ENCODE results near the gene LIN9. TPM values are rescaled to one million over a fixed set of nuclear protein-coding genes. Genes with fewer than 3 reads are reported as not detected.

Gene LIN9
- total and polyA plus RNA-seq, 10 of the 15 experiments (the other 5 are each of a cell fraction or from before 2014, with no cell fraction given), result 5.9 to 13.5 (median 8.3) TPM

DNA sequence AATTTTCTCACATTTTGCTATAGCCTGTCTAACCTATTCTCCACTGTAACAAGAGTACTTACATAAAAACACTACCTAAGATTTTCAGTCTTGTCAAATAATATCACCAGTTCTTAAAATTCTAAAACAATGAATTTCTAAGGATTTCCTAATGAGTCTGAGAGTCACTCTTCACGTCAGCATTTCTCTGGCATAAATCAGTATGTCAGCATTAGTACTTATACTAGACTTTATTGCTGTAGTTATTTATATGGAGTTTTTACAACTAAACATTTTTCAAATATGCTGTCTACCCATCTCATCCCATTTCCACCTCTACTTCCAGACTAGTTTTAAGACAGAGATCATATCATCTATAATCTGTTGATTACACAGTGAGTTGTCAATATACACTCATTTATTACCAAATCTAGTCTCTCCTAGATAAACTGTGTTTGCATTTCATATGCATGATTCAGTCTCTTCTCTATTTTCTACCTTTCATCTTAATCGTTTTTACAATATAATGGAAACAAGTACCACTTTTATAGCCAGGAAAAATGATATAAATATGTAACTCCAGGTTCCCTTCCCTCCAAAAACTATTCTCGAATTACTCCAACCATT is 32.8 kb downstream of the LIN9 start:
- Histone ChIP-seq H3K36me3 (ENCODE audit: control insufficient read depth in 2 of 2, insufficient read depth in 2 of 2, low read length in 1 of 2) (no peaks in the 10 kb centered on the region; a peak in 1 of 4 replicates), H3K27ac (ENCODE audit: control insufficient read depth, insufficient read depth) (no peak overlapping the region), H2AFZ (ENCODE audit: control insufficient read depth, low read depth, low read length) (no peak overlapping the region), H4K20me1 (ENCODE audit: control insufficient read depth, insufficient read depth) (no peaks in the 10 kb centered on the region), H3K9me3 (replicated peaks; ENCODE audit: control insufficient read depth, insufficient read depth, low read length) (no peaks in the 10 kb centered on the region), H3K4me3 (no peak overlapping the region), H3K4me2 (ENCODE audit: control insufficient read depth, insufficient read depth) (no peak overlapping the region), H3K79me2 (ENCODE audit: control insufficient read depth, insufficient read depth, low read length) (no peaks in the 10 kb centered on the region), H3K27me3 (replicated peaks in 1 of 2; ENCODE audit: control insufficient read depth in 2 of 2, insufficient read depth in 2 of 2, low read length in 1 of 2) (no peaks in the 10 kb centered on the region), H3K9ac (ENCODE audit: control insufficient read depth, insufficient read depth, low read length) (no peak overlapping the region), H3K4me1 (ENCODE audit: control insufficient read depth, insufficient read depth, low read length) (no peaks in the 10 kb centered on the region)
- ChIA-PET CTCF (interaction anchor here (1.3 kb wide), 1 partner anchor 57 kb away, joined by 4 read pairs; no protein-coding TSS in a partner anchor), POLR2A (interaction anchor here (0.6 kb wide), 1 partner anchor 86 kb away, joined by 3 read pairs; no protein-coding TSS in a partner anchor), RAD21 (ENCODE audit: unreplicated experiment) (no interaction called here), SMC1A (ENCODE audit: uncharacterized antibody, unreplicated experiment) (no interaction called here)
- no TSS peak for BruUV-seq (replicated peaks)
- WGBS (ENCODE audit: insufficient coverage, insufficient replicate concordance, low lambda C conversion rate, missing lambda C conversion rate), result 94% methylated on average over 3 of the region's 3 CpGs
- intact Hi-C loops (cut with micrococcal nuclease; ENCODE audit: unreplicated experiment) (no loop called here), in situ Hi-C loops (cut with MboI) (no loop called here)
- FAIRE-seq (no peak), ATAC-seq (no peak), DNase-seq (ENCODE audit: low read depth, low spot score) (no peak)
- TF ChIP-seq RBBP5 (conservative IDR thresholded peaks at IDR 0.05), result no peak
- no peak for TF ChIP-seq PAX5 (IDR thresholded peaks at IDR 0.05; ENCODE audit: borderline replicate concordance, low read depth, low read length)
- TF ChIP-seq SMC3 (IDR thresholded peaks at IDR 0.05; ENCODE audit: borderline replicate concordance, low read length), result no peak
- TF ChIP-seq, protein P1, sequence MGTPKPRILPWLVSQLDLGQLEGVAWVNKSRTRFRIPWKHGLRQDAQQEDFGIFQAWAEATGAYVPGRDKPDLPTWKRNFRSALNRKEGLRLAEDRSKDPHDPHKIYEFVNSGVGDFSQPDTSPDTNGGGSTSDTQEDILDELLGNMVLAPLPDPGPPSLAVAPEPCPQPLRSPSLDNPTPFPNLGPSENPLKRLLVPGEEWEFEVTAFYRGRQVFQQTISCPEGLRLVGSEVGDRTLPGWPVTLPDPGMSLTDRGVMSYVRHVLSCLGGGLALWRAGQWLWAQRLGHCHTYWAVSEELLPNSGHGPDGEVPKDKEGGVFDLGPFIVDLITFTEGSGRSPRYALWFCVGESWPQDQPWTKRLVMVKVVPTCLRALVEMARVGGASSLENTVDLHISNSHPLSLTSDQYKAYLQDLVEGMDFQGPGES (IDR thresholded peaks at IDR 0.05), result no peak
- TF ChIP-seq, protein P2, sequence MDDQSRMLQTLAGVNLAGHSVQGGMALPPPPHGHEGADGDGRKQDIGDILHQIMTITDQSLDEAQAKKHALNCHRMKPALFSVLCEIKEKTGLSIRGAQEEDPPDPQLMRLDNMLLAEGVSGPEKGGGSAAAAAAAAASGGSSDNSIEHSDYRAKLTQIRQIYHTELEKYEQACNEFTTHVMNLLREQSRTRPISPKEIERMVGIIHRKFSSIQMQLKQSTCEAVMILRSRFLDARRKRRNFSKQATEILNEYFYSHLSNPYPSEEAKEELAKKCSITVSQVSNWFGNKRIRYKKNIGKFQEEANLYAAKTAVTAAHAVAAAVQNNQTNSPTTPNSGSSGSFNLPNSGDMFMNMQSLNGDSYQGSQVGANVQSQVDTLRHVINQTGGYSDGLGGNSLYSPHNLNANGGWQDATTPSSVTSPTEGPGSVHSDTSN (IDR thresholded peaks at IDR 0.05; ENCODE audit: insufficient replicate concordance, low read depth, low read length), result no peak
- no peak for TF ChIP-seq NFYB (IDR thresholded peaks at IDR 0.05; ENCODE audit: insufficient read depth, low read depth, low read length)
- no peak for TF ChIP-seq JUND (IDR thresholded peaks at IDR 0.05; ENCODE audit: low read depth, low read length)
- TF ChIP-seq ETV6 (conservative IDR thresholded peaks at IDR 0.05 in 1 of 2, IDR thresholded peaks at IDR 0.05 in 1 of 2; ENCODE audit: borderline replicate concordance in 1 of 2, low read depth in 1 of 2), result no peak
- TF ChIP-seq, protein P3, sequence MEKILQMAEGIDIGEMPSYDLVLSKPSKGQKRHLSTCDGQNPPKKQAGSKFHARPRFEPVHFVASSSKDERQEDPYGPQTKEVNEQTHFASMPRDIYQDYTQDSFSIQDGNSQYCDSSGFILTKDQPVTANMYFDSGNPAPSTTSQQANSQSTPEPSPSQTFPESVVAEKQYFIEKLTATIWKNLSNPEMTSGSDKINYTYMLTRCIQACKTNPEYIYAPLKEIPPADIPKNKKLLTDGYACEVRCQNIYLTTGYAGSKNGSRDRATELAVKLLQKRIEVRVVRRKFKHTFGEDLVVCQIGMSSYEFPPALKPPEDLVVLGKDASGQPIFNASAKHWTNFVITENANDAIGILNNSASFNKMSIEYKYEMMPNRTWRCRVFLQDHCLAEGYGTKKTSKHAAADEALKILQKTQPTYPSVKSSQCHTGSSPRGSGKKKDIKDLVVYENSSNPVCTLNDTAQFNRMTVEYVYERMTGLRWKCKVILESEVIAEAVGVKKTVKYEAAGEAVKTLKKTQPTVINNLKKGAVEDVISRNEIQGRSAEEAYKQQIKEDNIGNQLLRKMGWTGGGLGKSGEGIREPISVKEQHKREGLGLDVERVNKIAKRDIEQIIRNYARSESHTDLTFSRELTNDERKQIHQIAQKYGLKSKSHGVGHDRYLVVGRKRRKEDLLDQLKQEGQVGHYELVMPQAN (conservative IDR thresholded peaks at IDR 0.05), result no peak
- TF ChIP-seq ZBED1 (IDR thresholded peaks at IDR 0.05; ENCODE audit: borderline replicate concordance), result no peak
- no peak for TF ChIP-seq TBL1XR1 (IDR thresholded peaks at IDR 0.05; ENCODE audit: low read depth, low read length)
- TF ChIP-seq, protein P4, sequence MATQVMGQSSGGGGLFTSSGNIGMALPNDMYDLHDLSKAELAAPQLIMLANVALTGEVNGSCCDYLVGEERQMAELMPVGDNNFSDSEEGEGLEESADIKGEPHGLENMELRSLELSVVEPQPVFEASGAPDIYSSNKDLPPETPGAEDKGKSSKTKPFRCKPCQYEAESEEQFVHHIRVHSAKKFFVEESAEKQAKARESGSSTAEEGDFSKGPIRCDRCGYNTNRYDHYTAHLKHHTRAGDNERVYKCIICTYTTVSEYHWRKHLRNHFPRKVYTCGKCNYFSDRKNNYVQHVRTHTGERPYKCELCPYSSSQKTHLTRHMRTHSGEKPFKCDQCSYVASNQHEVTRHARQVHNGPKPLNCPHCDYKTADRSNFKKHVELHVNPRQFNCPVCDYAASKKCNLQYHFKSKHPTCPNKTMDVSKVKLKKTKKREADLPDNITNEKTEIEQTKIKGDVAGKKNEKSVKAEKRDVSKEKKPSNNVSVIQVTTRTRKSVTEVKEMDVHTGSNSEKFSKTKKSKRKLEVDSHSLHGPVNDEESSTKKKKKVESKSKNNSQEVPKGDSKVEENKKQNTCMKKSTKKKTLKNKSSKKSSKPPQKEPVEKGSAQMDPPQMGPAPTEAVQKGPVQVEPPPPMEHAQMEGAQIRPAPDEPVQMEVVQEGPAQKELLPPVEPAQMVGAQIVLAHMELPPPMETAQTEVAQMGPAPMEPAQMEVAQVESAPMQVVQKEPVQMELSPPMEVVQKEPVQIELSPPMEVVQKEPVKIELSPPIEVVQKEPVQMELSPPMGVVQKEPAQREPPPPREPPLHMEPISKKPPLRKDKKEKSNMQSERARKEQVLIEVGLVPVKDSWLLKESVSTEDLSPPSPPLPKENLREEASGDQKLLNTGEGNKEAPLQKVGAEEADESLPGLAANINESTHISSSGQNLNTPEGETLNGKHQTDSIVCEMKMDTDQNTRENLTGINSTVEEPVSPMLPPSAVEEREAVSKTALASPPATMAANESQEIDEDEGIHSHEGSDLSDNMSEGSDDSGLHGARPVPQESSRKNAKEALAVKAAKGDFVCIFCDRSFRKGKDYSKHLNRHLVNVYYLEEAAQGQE (IDR thresholded peaks at IDR 0.05; ENCODE audit: low read depth, low read length), result no peak
- no peak for TF ChIP-seq YBX1 (IDR thresholded peaks at IDR 0.05)
- no peak for TF ChIP-seq POLR2AphosphoS5 (IDR thresholded peaks at IDR 0.05; ENCODE audit: low read length)
- TF ChIP-seq, protein P5, sequence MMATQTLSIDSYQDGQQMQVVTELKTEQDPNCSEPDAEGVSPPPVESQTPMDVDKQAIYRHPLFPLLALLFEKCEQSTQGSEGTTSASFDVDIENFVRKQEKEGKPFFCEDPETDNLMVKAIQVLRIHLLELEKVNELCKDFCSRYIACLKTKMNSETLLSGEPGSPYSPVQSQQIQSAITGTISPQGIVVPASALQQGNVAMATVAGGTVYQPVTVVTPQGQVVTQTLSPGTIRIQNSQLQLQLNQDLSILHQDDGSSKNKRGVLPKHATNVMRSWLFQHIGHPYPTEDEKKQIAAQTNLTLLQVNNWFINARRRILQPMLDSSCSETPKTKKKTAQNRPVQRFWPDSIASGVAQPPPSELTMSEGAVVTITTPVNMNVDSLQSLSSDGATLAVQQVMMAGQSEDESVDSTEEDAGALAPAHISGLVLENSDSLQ (IDR thresholded peaks at IDR 0.05), result no peak
- TF ChIP-seq NR2F1 (conservative IDR thresholded peaks at IDR 0.05), result no peak

Measured in GM12878 (cell line).